GM18508 (cell line): ENCODE data around the gene PSMG2.
"Not testable (repeated sequence)": the region's sequence is repeated elsewhere in the genome, so short reads cannot be mapped to it uniquely, and the experiment has no call there.

ENCODE experiments used
- ATAC-seq: cut with Tn5 transposase; IDR thresholded peaks from one replicate; pipeline ENCODE4 v1.9.1; 2021; ENCODE audit warnings: moderate number of reproducible peaks; ENCODE audit not compliant: insufficient read depth, unreplicated experiment

The PSMG2 gene

GRCh38 chr18:12721495-12722275, 18.8 kb downstream of the PSMG2 start:
- no peak for ATAC-seq

- ATAC-seq = no peak
These were observed 19.9 kb downstream of the PSMG2 start for GRCh38 chr18:12722731-12723130.

GRCh38 chr18:12726331-12726730, 23.5 kb downstream of the PSMG2 start:
- no peak for ATAC-seq

GRCh38 chr18:12726774-12727550, 24.1 kb downstream of the PSMG2 start:
- no peak for ATAC-seq

GRCh38 chr18:12737243-12737902, 34.5 kb downstream of the PSMG2 start:
- ATAC-seq = no peak

- ATAC-seq = no peak
These were observed 38.5 kb downstream of the PSMG2 start for GRCh38 chr18:12741351-12741750.

- no peak for ATAC-seq
These were observed 39.6 kb downstream of the PSMG2 start for GRCh38 chr18:12742453-12742852.

GRCh38 chr18:12744103-12744502, 41.3 kb downstream of the PSMG2 start:
- ATAC-seq = no peak

- no peak for ATAC-seq
These were observed 42.4 kb downstream of the PSMG2 start for GRCh38 chr18:12745095-12745795.

GRCh38 chr18:12747530-12748315, 44.9 kb downstream of the PSMG2 start:
- ATAC-seq = no peak

GRCh38 chr18:12748671-12749070, 45.8 kb downstream of the PSMG2 start:
- no peak for ATAC-seq

- ATAC-seq = no peak
These were observed 46.3 kb downstream of the PSMG2 start for GRCh38 chr18:12749121-12749520.

GRCh38 chr18:12750076-12750714, 47.4 kb downstream of the PSMG2 start:
- ATAC-seq = no peak

- ATAC-seq = no peak
These were observed 48.1 kb downstream of the PSMG2 start for GRCh38 chr18:12750715-12751502.

- no peak for ATAC-seq
These were observed 48.7 kb downstream of the PSMG2 start for GRCh38 chr18:12751503-12751884.

- no peak for ATAC-seq
These were observed 49.0 kb downstream of the PSMG2 start for GRCh38 chr18:12751891-12752290.

- no peak for ATAC-seq
These were observed 51.7 kb downstream of the PSMG2 start for GRCh38 chr18:12754511-12754910.

GRCh38 chr18:12755606-12756005, 52.8 kb downstream of the PSMG2 start:
- ATAC-seq = not testable (repeated sequence)
